Keratinocyte (primary cell): ENCODE results near the gene CCDC80. TPM values are rescaled to one million over a fixed set of nuclear protein-coding genes. Genes with fewer than 3 reads are reported as not detected.

Experiments
- DNase-seq: peaks from one replicate; pipeline ENCODE4 v3.0.0-alpha.2; 2011; ENCODE audit warnings: low read depth, missing footprints, low spot score
- FAIRE-seq: peaks from 2 replicates; lab custom pipeline; 2011; peaks lifted over from hg19 to GRCh38; lab: Jason Lieb, UNC
- H2AFZ ChIP-seq: 2 replicates; pipeline ENCODE4 v1.6.0; 2012; ENCODE audit warnings: low read length, control low read depth, inconsistent platforms; ENCODE audit not compliant: control insufficient read depth
- H3K27ac ChIP-seq: 2 replicates; pipeline ENCODE4 v1.5.1; 2011; ENCODE audit warnings: low read length; ENCODE audit not compliant: control insufficient read depth, insufficient read depth
- H3K27me3 ChIP-seq: 3 replicates; pipeline ENCODE4 v1.6.0; 2011; ENCODE audit warnings: low read length; ENCODE audit not compliant: control insufficient read depth, insufficient read depth; ENCODE audit errors: extremely low read depth
- H3K36me3 ChIP-seq, 2 experiments: 2 replicates in 1 of 2; 3 replicates in 1 of 2; pipeline ENCODE4 v1.5.1; 2011; ENCODE audit warnings: low read length in 2 of 2, mild to moderate bottlenecking in 1 of 2; ENCODE audit not compliant: control insufficient read depth in 2 of 2, insufficient read depth in 2 of 2; ENCODE audit errors: extremely low read depth in 1 of 2
- H3K4me1 ChIP-seq: 3 replicates; pipeline ENCODE4 v1.5.1; 2011; ENCODE audit warnings: low read length; ENCODE audit not compliant: control insufficient read depth, insufficient read depth; ENCODE audit errors: extremely low read depth
- H3K4me2 ChIP-seq: 3 replicates; pipeline ENCODE4 v1.6.0; 2011; ENCODE audit warnings: low read depth, low read length; ENCODE audit not compliant: control insufficient read depth, insufficient read depth; ENCODE audit errors: extremely low read depth
- H3K4me3 ChIP-seq, 3 experiments: fragments of 200-600 bp in 1 of 3; sonication (generic) in 1 of 3; 2 replicates in 2 of 3; 3 replicates in 1 of 3; pipeline ENCODE4 v1.5.1; 2011 to 2016; ENCODE audit warnings: low read length in 3 of 3, mild to moderate bottlenecking in 3 of 3, control low read depth in 2 of 3, inconsistent platforms in 1 of 3, low read depth in 1 of 3, mixed read lengths in 1 of 3, mixed run types in 1 of 3, moderate library complexity in 1 of 3; ENCODE audit not compliant: control insufficient read depth in 2 of 3, insufficient read depth in 2 of 3; ENCODE audit errors: extremely low read depth in 1 of 3
- H3K79me2 ChIP-seq: 2 replicates; pipeline ENCODE4 v1.6.0; 2012; ENCODE audit warnings: low read length; ENCODE audit not compliant: control insufficient read depth, insufficient read depth
- H3K9ac ChIP-seq: 3 replicates; pipeline ENCODE4 v1.6.0; 2011; ENCODE audit warnings: low read length; ENCODE audit not compliant: control insufficient read depth, insufficient read depth; ENCODE audit errors: extremely low read depth
- H3K9me1 ChIP-seq: 3 replicates; pipeline ENCODE4 v1.6.0; 2011; ENCODE audit warnings: low read length; ENCODE audit not compliant: control insufficient read depth, insufficient read depth; ENCODE audit errors: extremely low read depth
- H3K9me3 ChIP-seq: 2 replicates; pipeline ENCODE4 v1.5.1; 2012; ENCODE audit warnings: low read depth, low read length; ENCODE audit not compliant: control insufficient read depth
- H4K20me1 ChIP-seq: 3 replicates; pipeline ENCODE4 v1.6.0; 2011; ENCODE audit warnings: low read length; ENCODE audit not compliant: control insufficient read depth, insufficient read depth; ENCODE audit errors: extremely low read depth
- CTCF ChIP-seq, 3 experiments: IDR thresholded peaks in 1 of 3; conservative IDR thresholded peaks in 1 of 3; optimal IDR thresholded peaks in 1 of 3; 2 replicates in 2 of 3; 3 replicates in 1 of 3; pipeline versions ENCODE3 to v1.5.1; 2011; ENCODE audit warnings: low read length in 3 of 3, mild to moderate bottlenecking in 3 of 3, moderate library complexity in 2 of 3, control low read depth in 1 of 3, inconsistent platforms in 1 of 3; ENCODE audit not compliant: insufficient read depth in 2 of 3; ENCODE audit errors: extremely low read depth in 1 of 3
- EZH2 ChIP-seq: IDR thresholded peaks from one replicate; pipeline ENCODE4 v1.6.1; 2012; ENCODE audit warnings: inconsistent platforms, mild to moderate bottlenecking, low read length, moderate library complexity
- dilution Hi-C: fragments of 300-500 bp; cut with MboI; formaldehyde crosslinking; loops from one replicate; pipeline ENCODE4 v1.7.0; 2020; ENCODE audit warnings: low sequenced_read_pairs; ENCODE audit not compliant: extremely low pct_ligation_motif_present
- polyA plus RNA-seq, 5 experiments: library from polyadenylated mRNA; depleted of rRNA in 3 of 5; stranded (reverse) in 3 of 5; stranded (forward) in 1 of 5; unstranded in 1 of 5; fragments of >200 nt; gene quantifications; 1 replicate in 1 of 5; 2 replicates in 3 of 5; 3 replicates in 1 of 5; pipeline versions ENCODE4 v1.2.1 to v1.2.3, GENCODE V29; 2011 to 2012; ENCODE audit warnings: missing spikeins in 2 of 5, low read depth in 1 of 5, low replicate concordance in 1 of 5

The CCDC80 gene
- polyA plus RNA-seq, 1 donor (not counting 4 experiments of a cell fraction or from before 2014, with no cell fraction given), result 12.8 TPM

GRCh38 chr3:112597945-112598344 lies 43.0 kb downstream of the CCDC80 start:
- no peak overlapping the region for H2AFZ ChIP-seq
- no peaks in the 10 kb centered on the region for H3K36me3 ChIP-seq
- no peaks in the 10 kb centered on the region for H4K20me1 ChIP-seq
- H3K9ac ChIP-seq, result no peak overlapping the region
- H3K27me3 ChIP-seq, result no peaks in the 10 kb centered on the region
- H3K4me3 ChIP-seq, result no peak overlapping the region
- H3K4me1 ChIP-seq, result no peaks in the 10 kb centered on the region
- H3K9me3 ChIP-seq, result no peaks in the 10 kb centered on the region
- no peaks in the 10 kb centered on the region for H3K9me1 ChIP-seq
- FAIRE-seq, result no peak
- dilution Hi-C loops, result no loop called here
- no peak for TF ChIP-seq EZH2
- no peak for TF ChIP-seq CTCF (optimal IDR thresholded peaks at IDR 0.05 in 1 of 3, IDR thresholded peaks at IDR 0.05 in 1 of 3, conservative IDR thresholded peaks at IDR 0.05 in 1 of 3; ENCODE audit: extremely low read depth in 1 of 3, insufficient read depth in 2 of 3, low read length in 3 of 3)
- DNase-seq, result no peak
- no peak overlapping the region for H3K27ac ChIP-seq
- no peaks in the 10 kb centered on the region for H3K79me2 ChIP-seq
- no peak overlapping the region for H3K4me2 ChIP-seq

GRCh38 chr3:112594856-112595255 lies 46.1 kb downstream of the CCDC80 start:
- Histone ChIP-seq H3K4me1 (no peaks in the 10 kb centered on the region), H3K4me3 (no peak overlapping the region), H2AFZ (no peak overlapping the region), H3K9me3 (no peaks in the 10 kb centered on the region), H4K20me1 (no peaks in the 10 kb centered on the region), H3K79me2 (no peaks in the 10 kb centered on the region), H3K9me1 (no peaks in the 10 kb centered on the region), H3K4me2 (no peak overlapping the region), H3K27ac (no peak overlapping the region), H3K36me3 (no peaks in the 10 kb centered on the region), H3K9ac (no peak overlapping the region), H3K27me3 (no peaks in the 10 kb centered on the region)
- dilution Hi-C loops, result no loop called here
- no peak for TF ChIP-seq CTCF (optimal IDR thresholded peaks at IDR 0.05 in 1 of 3, IDR thresholded peaks at IDR 0.05 in 1 of 3, conservative IDR thresholded peaks at IDR 0.05 in 1 of 3; ENCODE audit: extremely low read depth in 1 of 3, insufficient read depth in 2 of 3, low read length in 3 of 3)
- TF ChIP-seq EZH2, result no peak
- FAIRE-seq (peak; percentile 57), DNase-seq (no peak)
